KG1 (cell line): ENCODE results near the gene IQSEC1.

ENCODE experiments used
- DNase-seq: peaks from one replicate; lab custom pipeline; 2025; lab: John Stamatoyannopoulos, UW

The IQSEC1 gene

GRCh38 chr3:12999147-13000140 is 73.8 kb downstream of the IQSEC1 start:
- no peak for DNase-seq

- no peak for DNase-seq
Observed at GRCh38 chr3:12998648-12999047, 74.6 kb downstream of the IQSEC1 start.

GRCh38 chr3:12997387-12997786 is 75.8 kb downstream of the IQSEC1 start:
- DNase-seq = no peak

GRCh38 chr3:12996181-12996506 is 77.1 kb downstream of the IQSEC1 start:
- DNase-seq = no peak

- DNase-seq = no peak
Observed at GRCh38 chr3:12995389-12996180, 77.6 kb downstream of the IQSEC1 start.

GRCh38 chr3:12994607-12995388 is 78.4 kb downstream of the IQSEC1 start:
- DNase-seq = peak; percentile 63

- no peak for DNase-seq
Observed at GRCh38 chr3:12994357-12994606, 78.9 kb downstream of the IQSEC1 start.

- DNase-seq = no peak
Observed at GRCh38 chr3:12993517-12994356, 79.5 kb downstream of the IQSEC1 start.

GRCh38 chr3:12992629-12993516 is 80.4 kb downstream of the IQSEC1 start:
- no peak for DNase-seq

- DNase-seq = no peak
Observed at GRCh38 chr3:12991861-12992281, 81.4 kb downstream of the IQSEC1 start.

- no peak for DNase-seq
Observed at GRCh38 chr3:12991481-12991837, 81.8 kb downstream of the IQSEC1 start.

- DNase-seq = no peak
Observed at GRCh38 chr3:12990781-12991480, 82.3 kb downstream of the IQSEC1 start.

- DNase-seq = no peak
Observed at GRCh38 chr3:12990306-12990705, 82.9 kb downstream of the IQSEC1 start.

GRCh38 chr3:12988728-12989454 is 84.3 kb downstream of the IQSEC1 start:
- no peak for DNase-seq

GRCh38 chr3:12987602-12988001 is 85.6 kb downstream of the IQSEC1 start:
- DNase-seq = no peak

GRCh38 chr3:12986986-12987385 is 86.2 kb downstream of the IQSEC1 start:
- no peak for DNase-seq

GRCh38 chr3:12986521-12986920 is 86.7 kb downstream of the IQSEC1 start:
- DNase-seq = no peak

GRCh38 chr3:12986031-12986430 is 87.2 kb downstream of the IQSEC1 start:
- no peak for DNase-seq

GRCh38 chr3:12985148-12985547 is 88.1 kb downstream of the IQSEC1 start:
- no peak for DNase-seq
